ENCODE data around the gene B4GALT6. TPM values are rescaled to one million over a fixed set of nuclear protein-coding genes. Genes with fewer than 3 reads are reported as not detected.

B4GALT6 gene
- total RNA-seq, 1 donor from 2014 or later, result 17.7 TPM

DNA sequence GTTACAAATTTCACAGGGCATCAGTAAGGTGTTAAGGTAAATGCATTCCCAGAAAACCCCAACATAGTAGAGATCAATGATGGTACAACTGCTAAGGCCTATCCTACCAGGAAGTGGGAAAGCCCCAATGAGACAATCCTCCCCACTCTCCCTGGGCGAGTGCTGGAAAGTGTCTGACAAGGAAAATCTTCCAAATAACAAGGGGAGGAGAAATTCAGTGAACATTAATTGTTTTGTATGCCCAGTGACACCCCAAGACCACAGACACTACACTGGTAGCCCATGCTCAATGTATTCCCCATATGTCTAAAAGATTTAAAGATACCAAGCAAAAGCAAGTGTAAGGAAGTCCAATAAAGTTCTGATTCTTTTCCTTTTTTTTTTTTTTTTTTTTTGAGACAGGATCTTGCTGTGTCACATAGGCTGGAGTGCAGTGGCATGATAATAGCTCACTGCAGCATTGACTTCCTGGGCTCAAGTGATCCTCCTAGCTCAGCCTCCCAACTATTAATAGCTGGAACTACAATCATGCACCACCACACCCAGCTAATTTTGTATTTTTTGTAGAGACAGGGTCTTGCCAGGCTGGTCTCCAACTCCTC, 24.7 kb downstream of the B4GALT6 start:
- H3K79me2 ChIP-seq (ENCODE audit: insufficient read depth, low read length), result no peaks in the 10 kb centered on the region
- Mint-ChIP-seq H3K4me1 (ENCODE audit: low read depth, unreplicated experiment) (peaks cover 9% of the 10 kb centered on the region), H3K36me3 (ENCODE audit: low read depth, unreplicated experiment) (peaks cover 3% of the 10 kb centered on the region), H3K27me3 (ENCODE audit: low read depth, unreplicated experiment) (no peaks in the 10 kb centered on the region), H3K27ac (ENCODE audit: unreplicated experiment) (peak overlapping the region; percentile 38), H3K4me3 (ENCODE audit: unreplicated experiment) (no peak overlapping the region), H3K9me3 (ENCODE audit: unreplicated experiment) (no peaks in the 10 kb centered on the region)
- no peak overlapping the region for H3K4me3 ChIP-seq (ENCODE audit: insufficient read depth, low read depth, low read length)
- no peak overlapping the region for H2AFZ ChIP-seq (ENCODE audit: low read depth, low read length)
- H3K4me2 ChIP-seq (ENCODE audit: low read length), result no peak overlapping the region
- FAIRE-seq (no peak), DNase-seq (ENCODE audit: low read depth) (no peak)
- no peak for TF ChIP-seq EZH2 (IDR thresholded peaks at IDR 0.05; ENCODE audit: insufficient read depth, low read length)
- TF ChIP-seq, protein P1, sequence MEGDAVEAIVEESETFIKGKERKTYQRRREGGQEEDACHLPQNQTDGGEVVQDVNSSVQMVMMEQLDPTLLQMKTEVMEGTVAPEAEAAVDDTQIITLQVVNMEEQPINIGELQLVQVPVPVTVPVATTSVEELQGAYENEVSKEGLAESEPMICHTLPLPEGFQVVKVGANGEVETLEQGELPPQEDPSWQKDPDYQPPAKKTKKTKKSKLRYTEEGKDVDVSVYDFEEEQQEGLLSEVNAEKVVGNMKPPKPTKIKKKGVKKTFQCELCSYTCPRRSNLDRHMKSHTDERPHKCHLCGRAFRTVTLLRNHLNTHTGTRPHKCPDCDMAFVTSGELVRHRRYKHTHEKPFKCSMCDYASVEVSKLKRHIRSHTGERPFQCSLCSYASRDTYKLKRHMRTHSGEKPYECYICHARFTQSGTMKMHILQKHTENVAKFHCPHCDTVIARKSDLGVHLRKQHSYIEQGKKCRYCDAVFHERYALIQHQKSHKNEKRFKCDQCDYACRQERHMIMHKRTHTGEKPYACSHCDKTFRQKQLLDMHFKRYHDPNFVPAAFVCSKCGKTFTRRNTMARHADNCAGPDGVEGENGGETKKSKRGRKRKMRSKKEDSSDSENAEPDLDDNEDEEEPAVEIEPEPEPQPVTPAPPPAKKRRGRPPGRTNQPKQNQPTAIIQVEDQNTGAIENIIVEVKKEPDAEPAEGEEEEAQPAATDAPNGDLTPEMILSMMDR (IDR thresholded peaks at IDR 0.05; ENCODE audit: insufficient read depth, low read depth, low read length), result no peak
- H3K36me3 ChIP-seq (ENCODE audit: insufficient read depth, low read length), result no peaks in the 10 kb centered on the region
- H4K20me1 ChIP-seq (ENCODE audit: insufficient read depth, low read length), result no peaks in the 10 kb centered on the region
- no peak overlapping the region for H3K27ac ChIP-seq (ENCODE audit: low read depth, low read length)
- H3K9ac ChIP-seq (ENCODE audit: low read length), result no peak overlapping the region
- no peaks in the 10 kb centered on the region for H3K4me1 ChIP-seq (ENCODE audit: insufficient read depth, low read length)
- H3K9me3 ChIP-seq (ENCODE audit: insufficient read depth, low read depth, low read length), result no peaks in the 10 kb centered on the region
- H3K27me3 ChIP-seq (ENCODE audit: insufficient read depth, low read length), result no peaks in the 10 kb centered on the region

DNA sequence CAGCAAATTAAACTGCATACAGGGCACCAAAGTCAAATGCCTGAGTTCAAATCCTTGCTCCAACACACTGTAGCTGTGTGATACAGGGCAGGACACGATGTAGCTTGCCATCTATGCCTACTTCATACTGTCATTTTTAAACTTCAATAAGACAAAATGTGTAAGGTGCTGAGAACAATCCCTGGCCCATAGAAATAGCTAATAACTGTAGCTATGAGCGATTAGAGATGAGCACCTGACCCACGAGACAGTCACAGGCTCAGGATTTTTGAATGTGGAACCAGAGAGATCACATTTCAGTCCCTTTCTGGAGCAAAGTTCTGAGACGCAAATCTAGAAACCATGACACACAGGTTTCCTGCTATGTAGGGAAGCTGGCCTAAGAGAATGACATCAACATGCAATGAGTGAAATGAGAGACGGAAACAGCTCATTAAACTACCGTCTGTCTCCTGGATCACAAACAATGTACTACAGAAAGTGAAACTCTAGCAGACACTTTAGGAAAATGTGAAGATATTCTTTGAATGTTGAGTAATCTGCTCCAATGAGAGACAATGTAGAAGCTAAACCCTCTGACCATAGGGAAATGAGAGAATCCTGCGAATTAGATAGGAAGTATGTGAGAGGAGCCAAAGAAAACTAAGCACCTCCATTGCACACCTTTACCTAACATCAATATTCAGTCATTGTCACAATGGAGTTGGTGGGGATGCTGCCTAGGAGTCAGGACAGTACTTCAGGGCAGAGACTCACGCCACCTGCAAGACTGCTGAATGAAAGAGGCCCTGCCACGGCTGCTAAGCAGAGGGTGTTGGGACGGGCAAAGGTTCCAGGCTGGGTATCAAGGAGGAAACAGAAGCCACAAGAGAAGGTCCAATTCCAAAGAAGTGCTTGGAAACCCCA, 25.5 kb downstream of the B4GALT6 start:
- Mint-ChIP-seq H3K4me3 (ENCODE audit: unreplicated experiment) (no peak overlapping the region), H3K36me3 (ENCODE audit: low read depth, unreplicated experiment) (peaks cover 3% of the 10 kb centered on the region), H3K9me3 (ENCODE audit: unreplicated experiment) (no peaks in the 10 kb centered on the region), H3K4me1 (ENCODE audit: low read depth, unreplicated experiment) (peaks cover 9% of the 10 kb centered on the region), H3K27ac (ENCODE audit: unreplicated experiment) (peak overlapping the region; percentile 70), H3K27me3 (ENCODE audit: low read depth, unreplicated experiment) (no peaks in the 10 kb centered on the region)
- no peak overlapping the region for H2AFZ ChIP-seq (ENCODE audit: low read depth, low read length)
- no peaks in the 10 kb centered on the region for H3K36me3 ChIP-seq (ENCODE audit: insufficient read depth, low read length)
- no peaks in the 10 kb centered on the region for H3K79me2 ChIP-seq (ENCODE audit: insufficient read depth, low read length)
- no peaks in the 10 kb centered on the region for H3K27me3 ChIP-seq (ENCODE audit: insufficient read depth, low read length)
- no peak overlapping the region for H3K27ac ChIP-seq (ENCODE audit: low read depth, low read length)
- no peak overlapping the region for H3K4me2 ChIP-seq (ENCODE audit: low read length)
- FAIRE-seq (no peak), DNase-seq (ENCODE audit: low read depth) (peak; percentile 38)
- H3K9me3 ChIP-seq (ENCODE audit: insufficient read depth, low read depth, low read length), result no peaks in the 10 kb centered on the region
- TF ChIP-seq, protein P1 (IDR thresholded peaks at IDR 0.05; ENCODE audit: insufficient read depth, low read depth, low read length), result no peak
- no peak for TF ChIP-seq EZH2 (IDR thresholded peaks at IDR 0.05; ENCODE audit: insufficient read depth, low read length)
- no peaks in the 10 kb centered on the region for H4K20me1 ChIP-seq (ENCODE audit: insufficient read depth, low read length)
- H3K4me1 ChIP-seq (ENCODE audit: insufficient read depth, low read length), result no peaks in the 10 kb centered on the region
- no peak overlapping the region for H3K9ac ChIP-seq (ENCODE audit: low read length)
- no peak overlapping the region for H3K4me3 ChIP-seq (ENCODE audit: insufficient read depth, low read depth, low read length)
